Measurements from ENCODE around the gene KRT76.

GRCh38 chr12:52817699-52818238 is 40.6 kb upstream of the KRT76 start:
- TF ChIP-seq CTCF (IDR thresholded peaks at IDR 0.05) (no peak), POLR2A (IDR thresholded peaks at IDR 0.05) (no peak)
